HG02840 (cell line): ENCODE data around the gene WHRN.

ENCODE experiments used
- ATAC-seq: cut with Tn5 transposase; IDR thresholded peaks from one replicate; pipeline ENCODE4 v1.9.1; 2021; ENCODE audit warnings: mild to moderate bottlenecking, moderate library complexity, moderate number of reproducible peaks; ENCODE audit not compliant: unreplicated experiment, low FRiP score

WHRN gene

DNA sequence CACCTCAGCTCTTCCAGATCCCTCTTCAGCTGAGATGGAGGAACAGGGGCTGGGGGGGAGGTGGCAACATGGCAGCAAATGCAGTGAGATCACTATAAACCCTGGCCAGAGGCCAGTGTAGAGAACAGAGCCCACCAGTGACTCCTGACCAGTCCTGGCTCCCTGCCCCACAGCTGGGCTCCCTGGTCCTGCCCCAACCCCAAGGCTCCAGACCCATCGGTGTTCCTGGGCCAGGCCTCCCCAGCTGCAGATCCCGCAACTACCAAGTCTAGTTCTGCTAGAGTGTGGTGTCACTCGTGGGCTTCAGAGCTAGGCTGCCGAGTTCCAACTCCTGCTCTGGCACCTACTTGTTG lies 134.3 kb downstream of the WHRN start:
- no peak for ATAC-seq

DNA sequence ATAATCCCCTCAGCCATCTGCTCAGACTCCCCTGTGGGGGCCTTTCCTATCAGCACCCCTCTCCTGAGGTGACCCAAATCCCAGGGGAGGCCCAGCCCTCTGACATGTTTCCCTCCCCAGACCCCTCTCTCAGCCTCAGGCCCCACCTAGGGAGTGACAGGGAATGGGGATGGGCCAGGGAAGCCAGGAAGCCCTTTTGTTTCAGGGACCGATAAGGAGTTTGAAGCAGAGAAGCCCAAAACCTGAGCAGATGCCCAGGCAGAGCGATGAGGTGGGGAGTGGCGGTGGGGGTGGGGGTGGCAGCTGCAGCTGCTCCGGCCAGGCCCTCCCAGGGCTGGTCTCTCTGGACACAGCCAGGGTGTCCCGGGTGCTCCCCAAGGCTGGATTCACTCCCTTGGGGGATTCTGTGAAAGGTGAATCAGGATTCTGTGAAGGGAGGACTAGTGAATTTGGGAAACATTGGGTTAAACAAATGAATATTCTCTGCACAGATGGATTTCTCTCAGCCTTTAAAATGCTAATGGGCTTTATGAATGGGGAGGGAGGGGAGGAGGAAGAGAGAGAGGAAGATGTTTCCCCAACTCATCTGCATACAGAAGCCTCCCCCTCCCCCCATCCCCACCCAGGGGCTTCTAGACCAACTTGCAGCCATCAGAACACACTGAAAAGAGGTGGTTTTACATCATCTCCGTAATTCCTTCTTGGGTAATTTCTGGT lies 134.9 kb downstream of the WHRN start:
- no peak for ATAC-seq

DNA sequence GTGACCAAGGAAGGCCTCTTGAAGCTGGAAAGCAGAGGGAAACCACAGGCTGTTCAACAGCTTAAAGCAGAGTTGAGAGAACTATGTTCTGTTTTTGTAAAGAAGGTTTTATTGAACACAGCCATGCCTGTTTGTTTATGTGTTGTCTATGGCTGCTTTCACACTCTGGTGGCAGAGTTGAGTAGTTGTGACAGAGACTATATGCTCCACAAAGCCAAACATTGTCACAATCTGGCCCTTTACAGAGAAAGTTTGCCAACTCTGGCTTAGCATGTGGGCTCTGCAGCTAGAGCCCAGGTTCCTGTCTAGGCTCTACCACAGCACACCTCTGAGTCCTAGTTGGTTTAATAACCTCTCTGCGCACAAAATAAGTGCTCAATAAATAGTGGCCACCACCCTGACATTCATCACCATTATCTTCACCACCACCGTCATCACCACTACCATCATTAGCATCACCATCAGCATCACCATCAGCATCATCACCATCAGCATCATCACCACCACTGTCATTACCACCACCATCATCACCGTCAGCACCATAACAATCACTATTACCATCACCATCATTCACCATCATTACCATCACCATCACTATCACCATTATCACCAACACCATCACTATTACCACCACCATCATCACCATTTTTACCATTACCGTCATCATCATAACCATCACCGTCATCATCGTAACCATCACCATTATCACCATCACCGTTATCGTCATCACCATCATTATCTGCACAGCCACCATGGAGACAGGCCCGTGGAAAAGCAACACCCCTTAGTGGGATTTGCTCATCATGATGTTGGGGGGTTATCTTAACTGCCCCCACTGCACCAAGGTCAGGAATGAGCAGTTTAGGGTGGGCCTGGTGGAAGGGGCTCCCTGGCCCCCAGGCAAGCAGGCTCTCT lies 135.8 kb downstream of the WHRN start:
- ATAC-seq, result no peak

DNA sequence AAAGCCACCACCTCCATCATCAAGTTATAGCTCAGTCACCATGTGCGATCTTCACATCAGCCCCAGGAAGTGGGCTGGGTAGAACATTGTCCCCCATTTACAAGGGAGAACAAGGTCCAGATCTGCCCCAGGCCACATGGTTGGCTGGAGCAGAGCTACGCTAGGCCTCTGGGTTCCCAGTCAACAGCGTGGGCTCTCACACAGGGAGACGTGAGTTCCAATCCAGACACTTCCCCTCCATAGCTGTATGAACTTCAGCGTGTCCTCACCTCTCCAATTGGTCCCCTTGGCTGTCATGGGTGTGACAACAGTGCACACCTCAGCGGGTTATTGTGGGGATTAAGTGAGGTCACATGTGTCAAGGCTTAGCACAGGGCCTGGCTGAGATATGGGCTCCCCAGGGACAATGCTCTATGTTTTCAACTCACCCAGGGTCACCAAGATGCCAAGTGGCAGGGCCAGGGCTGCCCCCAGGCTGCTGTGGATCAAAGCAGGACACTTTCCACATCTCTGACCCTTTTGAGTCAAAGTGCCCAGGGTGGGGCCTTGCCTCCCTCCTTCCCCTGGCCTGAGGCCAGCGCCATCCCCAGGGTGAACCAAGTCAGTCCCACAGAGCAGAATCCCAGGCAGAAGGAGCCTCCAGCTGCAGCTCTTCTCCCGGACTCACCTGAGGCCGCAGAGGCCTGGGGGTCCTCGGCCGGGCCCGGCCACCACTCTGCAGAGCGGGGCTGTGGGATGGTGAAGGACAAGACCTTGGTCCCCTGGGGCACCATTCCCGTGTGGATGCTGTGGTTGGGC lies 137.3 kb downstream of the WHRN start:
- ATAC-seq, result no peak

DNA sequence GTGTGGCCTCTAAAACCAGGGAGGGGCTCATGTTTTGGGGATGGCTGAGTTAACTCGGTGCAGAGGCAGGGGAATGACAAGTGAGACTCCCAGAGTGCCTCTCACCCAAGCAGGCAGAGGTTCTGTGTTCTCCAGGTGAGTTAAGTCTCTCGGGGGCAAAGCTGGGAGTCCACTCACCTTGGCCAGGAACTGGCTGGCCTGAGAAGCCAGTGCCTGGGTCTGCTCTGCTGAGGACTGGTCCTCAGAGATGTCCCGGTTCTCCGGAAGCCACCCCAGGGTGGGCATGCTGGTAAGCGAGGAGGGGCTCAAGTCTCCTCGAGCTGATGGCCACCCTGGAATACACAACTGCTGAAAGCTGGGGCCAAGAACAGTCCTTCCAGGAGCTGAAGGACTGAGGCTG lies 137.9 kb downstream of the WHRN start:
- ATAC-seq, result no peak

DNA sequence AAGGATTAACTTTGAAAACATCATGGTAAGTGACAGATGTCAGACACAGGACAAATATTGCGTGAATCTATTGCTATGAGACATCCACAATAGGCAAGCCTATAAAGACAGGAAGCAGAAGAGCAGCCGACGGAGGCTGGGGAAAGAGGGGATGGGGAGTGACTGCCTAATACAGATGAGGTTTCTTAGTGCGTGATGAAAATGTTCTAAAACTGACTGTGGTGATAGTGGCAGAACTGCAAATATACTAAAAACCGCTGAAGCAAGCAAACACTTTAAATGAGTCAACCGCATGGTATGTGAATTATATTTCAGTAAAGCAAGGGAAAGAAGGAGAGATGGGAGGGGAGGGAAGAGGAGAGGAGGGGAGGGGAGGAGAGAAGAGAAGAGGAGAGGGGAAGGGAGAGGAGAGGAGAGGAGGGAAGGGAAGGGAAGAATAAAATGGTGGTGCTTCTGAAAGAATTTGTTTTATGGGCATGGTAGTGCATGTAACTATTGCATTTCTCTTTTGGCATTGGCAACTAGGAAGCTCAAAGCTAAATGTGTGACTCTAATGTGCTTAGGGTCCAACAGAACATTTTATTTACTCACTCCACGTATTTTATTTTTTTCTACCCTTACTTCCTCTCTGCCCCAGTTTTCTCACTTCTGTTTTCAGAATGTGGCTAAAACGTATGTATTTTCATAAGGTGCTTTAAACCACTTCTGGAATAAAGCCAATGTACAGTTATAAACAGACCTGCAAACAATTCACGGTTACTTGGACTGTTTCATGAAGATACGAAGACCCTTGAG lies 138.7 kb downstream of the WHRN start:
- ATAC-seq, result no peak

DNA sequence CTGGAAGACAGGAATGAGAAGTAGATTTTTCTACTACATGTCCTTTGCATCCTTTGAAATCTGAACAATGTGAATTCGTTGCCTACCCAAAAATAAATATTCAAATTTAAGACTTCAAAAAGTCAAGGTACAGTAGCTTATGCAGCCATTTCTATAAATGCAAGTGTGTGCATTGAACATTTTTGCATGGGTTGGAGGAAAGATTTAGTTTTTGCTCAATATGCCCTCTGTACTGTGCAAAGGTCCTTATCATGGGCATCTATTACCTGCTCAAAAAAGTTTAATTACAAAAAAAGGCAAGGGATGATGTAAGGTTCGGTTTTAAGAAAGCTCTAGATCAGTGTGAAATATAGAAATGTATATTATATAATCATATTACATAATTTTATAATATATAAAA lies 140.1 kb downstream of the WHRN start:
- no peak for ATAC-seq

DNA sequence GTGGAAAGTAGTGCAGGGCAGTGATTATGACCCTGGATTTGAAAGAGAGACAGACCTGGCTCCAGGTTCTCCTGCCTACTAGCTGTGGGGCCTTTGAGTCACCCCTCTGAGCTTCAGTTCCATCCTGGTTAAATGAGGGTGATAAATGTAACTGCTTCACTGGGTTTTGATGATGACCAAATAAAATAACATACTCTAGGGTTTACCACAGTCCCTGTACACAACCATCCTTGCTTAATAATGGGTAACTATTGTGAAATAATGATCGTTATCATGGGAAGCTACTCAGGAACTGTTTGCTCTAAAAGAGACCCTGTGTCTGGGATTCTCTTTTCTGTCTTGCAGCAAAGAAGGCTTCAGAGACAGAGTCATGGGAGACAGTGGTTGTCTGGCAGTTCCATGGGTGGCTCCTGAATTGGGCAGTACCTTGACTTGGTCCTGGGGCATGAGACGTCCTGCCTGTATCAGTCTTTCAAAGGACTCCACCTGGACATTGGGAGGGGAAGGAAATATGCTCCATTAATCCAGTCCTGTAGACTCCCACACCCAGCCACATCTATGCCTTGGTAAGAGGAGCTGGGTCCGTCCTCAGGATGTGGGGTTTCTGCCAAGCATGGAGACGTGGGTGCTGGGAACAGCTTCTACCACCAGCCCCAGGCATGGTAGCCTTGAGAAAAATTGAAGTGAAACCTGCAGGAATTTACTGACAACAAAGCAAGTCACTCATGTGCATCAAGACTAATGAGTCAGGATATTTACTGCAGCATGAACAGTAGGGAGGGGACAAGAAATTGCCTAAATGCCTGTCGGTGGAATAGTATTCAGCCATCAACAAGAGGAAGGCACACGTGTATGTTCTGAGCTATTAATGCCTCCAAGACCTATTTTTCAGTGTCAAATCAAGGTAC lies 140.9 kb downstream of the WHRN start:
- ATAC-seq, result no peak

DNA sequence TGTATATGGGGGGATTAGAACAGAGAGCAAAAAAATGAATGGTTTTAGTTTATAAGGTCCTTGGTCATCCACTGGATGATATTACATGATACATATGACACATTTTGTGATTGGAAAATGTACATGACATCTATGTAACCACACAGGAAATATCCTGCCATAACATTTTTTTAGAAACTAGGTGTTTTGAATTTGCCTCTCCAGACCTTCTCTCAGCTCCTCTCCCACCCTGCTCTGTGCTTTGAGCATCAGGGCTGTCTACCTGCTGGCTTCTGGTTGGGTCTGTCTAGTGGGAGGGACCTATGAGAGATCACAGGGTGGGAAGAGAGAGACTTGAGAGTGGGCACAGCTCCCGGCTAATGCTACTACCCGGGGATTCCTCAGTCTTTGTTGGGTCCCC lies 141.8 kb downstream of the WHRN start:
- no peak for ATAC-seq

DNA sequence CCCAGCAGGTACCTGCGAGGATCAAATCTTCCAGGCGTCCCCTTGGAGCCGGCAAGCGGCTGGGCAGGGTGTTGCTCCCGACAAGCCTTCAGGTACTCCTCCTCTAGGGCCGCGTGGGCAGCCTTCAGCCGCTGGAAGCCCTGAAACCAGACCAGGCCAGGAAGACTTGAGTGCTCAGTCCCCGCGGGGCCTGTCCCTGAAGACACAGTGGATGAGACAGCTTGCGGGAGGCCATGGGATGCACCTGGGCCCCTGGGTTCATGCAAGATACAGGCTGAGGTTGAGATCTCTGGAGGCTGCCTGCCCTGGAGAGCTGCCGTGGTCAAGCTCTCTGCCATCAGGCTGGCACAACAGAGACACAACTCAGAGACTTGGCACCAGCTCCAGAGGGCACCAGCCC lies 142.9 kb downstream of the WHRN start:
- ATAC-seq, result no peak

DNA sequence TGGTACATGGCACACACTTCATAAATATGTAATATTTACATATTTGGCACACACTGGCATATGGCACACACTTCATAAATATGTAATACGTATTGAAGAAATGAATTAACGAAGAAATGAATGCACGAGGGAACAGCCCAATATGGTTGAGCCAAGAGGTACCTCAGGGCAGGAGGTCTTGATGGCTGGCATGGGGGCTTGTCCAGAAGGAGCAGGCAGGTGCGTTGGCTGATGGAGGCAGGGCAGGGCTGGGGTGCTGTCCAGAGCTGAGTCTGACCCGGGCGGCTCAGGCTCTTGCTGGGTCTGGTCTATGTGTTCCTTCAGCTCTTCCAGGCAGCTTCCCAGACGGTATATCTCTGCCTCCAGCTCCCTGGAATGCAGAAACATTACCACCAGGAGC lies 143.7 kb downstream of the WHRN start:
- ATAC-seq, result no peak

DNA sequence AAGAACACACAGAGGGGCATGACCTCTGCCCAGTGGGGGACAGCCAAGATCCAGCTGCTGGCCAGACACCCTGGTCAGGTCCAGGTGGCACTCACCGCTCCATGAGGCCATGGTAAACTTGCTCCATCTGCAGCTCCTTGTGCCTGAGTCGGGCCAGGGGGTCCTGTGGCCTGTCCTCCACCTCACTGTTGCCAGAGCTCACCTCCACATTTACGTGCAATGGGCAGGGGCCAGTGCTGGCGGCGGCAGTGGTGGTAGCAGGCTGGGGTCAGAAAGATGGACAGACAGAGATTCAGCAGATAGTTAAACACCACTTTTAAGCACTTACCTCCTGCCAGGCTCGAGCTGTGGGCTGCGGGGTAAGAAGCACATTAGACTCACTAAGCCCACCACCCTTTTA lies 145.5 kb downstream of the WHRN start:
- no peak for ATAC-seq

DNA sequence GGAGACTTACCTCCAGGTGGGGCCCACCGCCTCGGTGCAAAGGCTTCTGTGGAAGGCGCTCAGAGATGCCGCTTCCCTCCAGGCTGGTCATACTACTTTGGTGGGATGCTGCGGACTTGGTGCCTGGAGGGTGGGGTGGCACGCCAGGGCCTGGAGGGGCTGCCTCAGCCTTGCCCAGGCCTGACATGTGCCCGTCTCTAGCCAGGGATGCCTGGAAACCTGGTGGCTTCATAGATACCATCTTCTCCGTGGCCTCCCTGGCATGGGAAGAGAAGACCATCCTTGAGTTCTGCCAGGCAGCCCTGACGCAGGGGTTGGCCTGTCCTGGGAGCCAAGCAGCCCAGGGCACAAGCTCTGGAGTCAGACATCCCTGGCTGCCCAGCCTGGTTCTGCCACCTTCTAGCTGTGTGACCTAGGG lies 147.4 kb downstream of the WHRN start:
- no peak for ATAC-seq

DNA sequence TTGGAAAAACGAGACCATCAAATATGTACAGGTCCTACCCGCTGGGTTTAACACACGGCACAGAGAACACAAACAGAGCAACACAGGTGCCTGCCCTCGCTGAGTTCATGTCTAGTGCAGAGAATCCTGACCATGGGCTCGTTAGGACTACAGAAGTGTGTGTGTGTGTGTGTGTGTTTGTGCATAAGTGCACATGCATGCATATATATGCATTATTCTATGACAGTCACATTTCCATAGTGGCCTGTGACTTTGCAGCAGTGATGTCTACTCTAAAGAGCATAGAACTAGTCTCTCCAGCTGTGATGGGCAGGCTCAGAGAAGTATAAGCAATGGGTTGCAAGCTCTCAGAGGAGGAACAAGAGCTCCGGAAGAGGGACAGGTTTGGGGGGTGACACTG lies 147.9 kb downstream of the WHRN start:
- ATAC-seq, result no peak

DNA sequence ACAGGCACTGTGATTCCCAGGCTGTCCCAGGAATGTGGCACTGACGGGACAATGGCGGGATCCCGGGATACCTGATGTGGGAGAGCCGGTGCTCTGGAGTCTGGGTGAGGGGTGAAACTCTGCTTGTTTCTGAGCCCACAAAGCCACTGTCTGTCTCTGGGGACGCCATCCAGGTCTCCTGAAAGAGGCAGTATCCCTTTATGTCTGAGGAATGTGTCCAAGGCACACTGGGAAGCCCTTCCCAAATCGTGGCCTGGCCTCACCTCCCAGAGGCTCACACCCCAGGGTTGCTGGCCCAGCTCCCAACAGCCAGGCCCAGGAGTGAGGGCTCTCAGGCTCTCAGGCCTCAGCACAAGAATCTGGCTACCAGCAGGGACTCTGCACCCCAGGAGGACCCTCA lies 148.5 kb downstream of the WHRN start:
- ATAC-seq, result no peak

DNA sequence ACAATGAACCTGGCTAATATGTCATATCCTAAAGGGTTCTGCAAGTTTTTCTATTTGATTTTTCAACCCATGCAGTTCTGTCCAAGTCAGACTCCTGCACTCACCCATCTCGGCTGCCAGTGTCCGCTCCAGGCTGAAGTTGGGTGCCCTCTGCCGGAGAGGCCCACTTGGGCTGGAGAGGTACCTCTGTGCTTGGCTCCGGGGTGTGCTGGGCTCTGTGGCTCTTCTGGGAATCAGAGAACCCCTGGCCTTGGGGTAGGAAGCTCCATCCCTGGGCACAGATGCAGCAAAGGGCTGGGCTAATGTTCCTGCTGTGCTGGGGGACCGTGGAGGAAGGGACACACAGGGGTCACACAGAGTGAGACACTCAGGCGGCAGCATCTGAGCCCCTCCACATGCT lies 149.5 kb downstream of the WHRN start:
- ATAC-seq, result no peak
